Fibroblast of skin of back (primary cell): Measurements from ENCODE around the gene COIL.

Experiments
- DNase-seq: peaks from one replicate; pipeline ENCODE4 v3.0.0-alpha.2; 2013

COIL gene

DNA sequence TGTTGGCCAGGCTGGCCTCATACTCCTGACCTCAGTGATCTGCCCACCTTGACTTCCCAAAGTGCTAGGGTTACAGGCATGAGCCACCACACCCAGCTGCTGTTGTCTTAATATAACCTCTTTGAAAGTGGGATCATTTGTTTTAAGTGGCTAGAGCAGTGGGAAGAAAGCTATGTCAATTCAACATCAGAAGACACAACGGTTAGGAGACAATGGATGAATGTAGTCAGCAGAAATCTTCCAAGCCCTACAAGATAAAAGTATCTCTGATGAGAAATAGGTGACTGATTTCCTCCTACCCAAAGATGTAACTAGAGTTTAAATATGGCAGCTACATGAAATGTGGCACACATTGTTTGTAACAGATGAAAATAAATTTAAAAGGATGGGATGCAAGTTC is 27.0 kb downstream of the COIL start:
- no peak for DNase-seq

DNA sequence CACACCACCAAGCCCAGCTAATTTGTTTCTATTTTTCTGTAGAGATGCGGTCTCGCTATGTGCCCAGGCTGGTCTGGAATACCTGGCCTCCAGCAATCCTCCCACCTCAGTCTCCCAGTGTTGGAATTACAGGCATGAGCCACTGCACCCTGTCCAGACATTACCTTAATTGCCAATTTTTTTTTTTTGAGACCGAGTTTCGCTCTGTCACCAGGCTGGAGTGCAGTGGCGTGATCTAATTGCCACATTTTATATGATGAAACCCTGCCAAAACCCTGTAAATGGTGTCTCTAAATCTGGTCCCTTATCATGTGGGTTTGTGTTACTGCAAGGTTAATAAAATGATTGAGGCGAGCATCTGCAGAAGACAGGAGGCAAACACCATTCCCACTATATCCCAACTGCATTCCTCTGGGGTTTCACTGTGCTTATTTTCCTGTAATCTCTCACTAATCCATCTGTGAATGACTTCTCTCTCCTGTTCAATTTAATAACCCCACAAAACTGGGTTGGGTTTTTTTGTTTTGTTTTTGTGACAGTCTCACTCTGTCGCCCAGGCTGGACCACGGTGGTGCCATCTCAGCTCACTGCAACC is 27.6 kb downstream of the COIL start:
- DNase-seq = no peak

DNA sequence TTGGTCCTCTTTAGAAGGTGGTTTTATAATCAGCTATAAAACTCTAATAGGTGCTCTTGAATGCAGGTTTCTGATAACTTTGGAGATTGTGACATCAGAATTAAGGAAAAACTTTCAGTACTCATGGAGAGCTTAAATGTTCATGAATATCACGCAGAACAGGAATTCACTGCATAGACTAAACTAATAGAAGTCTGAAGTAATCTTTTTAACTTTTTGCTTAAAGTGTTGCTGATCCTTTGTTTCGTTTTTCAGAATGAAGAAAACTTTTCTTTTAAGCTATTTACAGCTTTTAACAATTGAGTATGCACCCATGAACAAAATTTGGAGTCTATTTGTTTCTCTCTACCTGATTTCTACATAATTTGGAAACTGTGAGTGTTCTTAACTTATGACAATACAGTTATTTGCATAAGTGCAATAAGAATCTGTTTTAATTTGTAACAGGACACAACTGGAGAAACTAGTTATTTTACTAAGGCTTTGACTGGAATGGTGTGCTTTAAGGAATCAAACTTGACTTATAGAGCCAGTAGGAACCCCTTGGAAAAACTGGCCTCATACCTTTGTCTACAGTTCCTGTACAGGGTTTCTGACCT is 30.0 kb downstream of the COIL start:
- DNase-seq = no peak

DNA sequence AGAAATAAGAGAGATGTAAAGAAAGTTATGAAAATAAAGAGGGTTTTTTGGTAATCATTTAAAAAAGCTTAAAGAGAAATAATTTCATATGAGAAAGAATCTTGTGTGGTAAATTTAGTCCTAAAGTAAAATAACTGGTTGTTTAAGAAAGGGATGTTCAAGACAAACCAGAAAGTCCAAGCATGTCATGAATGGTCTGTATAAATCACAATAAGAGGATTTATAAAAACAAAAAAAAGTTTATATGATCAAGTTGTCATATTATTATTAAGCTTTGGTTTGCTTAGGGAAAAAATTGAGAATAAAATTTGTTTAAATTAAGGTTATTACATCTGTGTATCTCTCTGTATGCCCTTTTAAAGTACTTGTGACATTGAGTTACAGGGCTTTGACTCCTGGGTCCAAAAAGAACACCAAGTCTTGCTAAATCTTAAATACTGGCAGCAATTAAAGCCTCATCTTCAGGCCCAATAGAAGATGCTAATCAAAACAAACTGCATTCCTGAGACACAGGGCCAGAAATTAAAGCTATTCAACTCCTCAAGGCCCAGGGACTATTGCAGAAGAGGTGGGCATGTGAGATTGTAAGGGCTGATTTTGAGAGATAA is 31.4 kb downstream of the COIL start:
- peak; percentile 15 for DNase-seq

DNA sequence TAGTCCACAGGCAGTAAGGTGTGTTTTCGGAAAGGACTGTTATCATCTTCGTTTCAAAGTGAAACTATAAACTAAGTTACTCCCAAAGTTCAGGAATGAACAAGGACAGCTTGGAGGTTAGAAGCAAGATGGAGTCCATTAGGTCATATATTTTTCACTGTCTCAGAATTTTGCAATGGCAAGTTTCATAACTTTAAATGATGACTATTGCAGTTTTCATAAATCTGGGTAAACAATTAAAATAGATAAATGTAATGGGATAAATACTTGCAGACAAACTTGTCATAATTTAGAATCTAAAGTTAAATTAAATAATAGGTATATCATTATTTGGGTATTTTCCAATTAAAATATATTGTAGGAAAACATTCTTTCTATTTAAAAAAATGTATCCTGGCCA is 32.3 kb downstream of the COIL start:
- no peak for DNase-seq

DNA sequence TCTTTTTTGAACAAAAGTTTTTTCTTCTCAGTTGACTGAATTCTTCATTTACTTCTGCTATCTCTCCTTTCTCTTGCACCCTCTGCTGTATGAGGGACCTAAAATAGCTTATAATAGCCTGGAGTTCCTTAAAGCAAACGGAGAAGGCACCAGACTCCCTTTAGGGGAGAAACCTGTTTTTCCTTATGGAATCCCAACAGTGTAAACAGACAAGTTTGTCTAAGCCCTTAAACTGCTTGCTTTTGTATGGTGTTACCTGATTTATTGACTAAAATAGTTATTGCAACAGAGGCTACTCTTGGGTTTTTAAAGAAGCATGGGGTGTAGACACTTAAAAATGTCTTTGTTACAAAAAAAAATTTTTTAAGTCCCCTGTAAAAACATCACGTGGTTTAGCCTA is 34.1 kb downstream of the COIL start:
- DNase-seq = no peak

DNA sequence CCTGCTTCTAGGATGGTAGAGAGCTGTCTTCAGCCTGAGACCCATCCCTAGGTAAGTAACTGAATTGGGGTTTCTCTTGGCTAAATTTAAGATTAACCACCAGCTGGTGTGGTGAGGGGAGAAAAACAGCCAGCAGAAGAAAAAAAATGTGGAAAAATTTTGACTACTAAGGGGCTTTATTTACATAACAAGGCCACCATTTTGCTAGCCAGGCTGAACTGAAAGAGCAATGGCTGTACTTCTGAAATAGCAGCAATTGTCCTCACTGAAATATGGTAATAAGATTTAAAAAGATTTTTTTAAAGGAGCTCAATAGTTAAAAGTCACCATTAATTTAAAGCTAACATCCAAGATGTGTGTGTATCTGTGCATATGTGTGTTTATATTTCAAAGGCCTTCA is 34.6 kb downstream of the COIL start:
- DNase-seq = no peak

DNA sequence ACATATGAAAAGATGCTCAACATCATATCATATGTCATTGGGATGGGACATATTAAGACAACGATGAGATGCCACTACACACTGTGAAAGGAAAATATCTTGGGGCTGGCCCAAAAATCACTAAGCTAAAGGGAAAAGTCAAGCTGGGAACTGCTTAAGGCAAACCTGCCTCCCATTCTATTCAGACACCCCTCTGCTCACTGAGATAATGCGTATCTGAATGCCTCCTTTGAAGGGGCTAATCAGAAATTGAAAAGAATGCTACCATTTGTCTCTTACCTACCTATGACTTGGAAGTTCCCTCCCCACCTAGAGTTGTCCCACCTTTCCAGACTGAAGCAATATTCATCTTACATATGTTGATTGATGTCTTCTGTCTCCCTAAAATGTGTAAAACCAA is 35.8 kb downstream of the COIL start:
- DNase-seq = no peak

DNA sequence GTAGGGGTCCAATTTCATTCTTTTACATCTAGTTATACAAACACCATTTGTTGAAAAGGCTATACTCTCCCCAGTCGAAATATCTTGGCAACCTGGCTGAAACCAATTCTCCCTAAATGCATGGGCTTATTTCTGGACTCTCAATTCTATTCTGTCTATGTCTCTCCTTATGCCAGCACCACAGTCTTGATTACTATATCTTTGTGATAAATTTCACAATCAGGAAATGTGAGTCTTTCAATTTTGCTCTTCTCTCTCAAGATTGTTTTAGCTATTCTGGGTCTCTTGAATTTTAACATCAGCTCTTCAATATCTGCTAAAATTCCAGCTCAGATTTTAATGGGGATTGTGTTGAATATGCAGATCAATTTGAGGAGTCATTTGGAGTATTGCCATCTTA is 41.1 kb downstream of the COIL start:
- DNase-seq = no peak

DNA sequence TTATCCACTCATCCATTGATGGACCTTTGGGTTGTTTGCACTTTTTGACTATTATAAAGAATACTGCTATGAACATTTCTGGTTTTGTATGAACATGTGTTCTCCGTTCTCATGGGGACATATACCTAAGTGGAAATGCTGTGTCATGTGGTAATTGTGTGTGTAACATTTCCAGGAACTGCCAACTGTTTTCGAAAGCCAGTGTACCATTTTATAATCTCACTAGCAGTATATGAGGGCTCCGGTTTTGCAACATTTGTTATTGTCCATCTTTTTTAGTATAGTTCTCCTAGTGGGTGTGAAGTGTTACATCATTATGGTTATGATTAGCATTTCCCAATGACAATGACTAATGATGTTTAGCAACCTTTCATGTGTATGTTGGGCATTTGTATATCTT is 41.9 kb downstream of the COIL start:
- no peak for DNase-seq

DNA sequence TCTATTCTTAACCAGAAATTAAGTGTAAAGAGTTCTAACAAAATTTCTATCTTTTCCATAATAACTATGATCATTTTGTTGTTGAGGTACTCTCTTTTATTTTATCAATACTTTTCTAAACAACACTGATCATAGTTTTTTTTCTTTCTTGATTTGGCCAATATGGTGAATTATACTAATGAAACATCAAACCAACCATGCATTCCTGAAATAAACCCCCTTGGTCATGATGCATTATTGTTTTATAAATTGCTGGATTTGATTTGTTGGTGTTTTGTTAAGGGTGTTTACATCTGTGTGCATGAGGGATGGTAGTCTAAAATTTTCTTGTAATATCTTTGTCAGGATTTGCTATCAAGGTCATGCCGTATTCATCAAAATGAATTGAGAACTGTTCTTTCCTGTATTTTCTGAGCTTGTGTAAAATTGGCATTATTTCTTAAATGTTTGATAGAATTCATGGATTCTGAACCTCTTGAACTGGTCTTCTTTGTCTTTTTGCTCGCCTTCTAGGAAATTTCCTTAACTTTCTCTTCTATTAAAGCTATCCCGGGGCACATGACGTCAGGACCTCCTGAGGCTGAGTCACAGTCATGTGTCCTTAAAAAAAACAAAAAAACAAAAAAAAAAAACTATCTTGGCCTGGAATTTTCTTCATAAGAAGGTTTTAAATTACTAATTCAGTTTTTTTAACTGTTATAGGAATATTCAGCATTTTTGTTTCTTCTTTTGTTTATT is 43.1 kb downstream of the COIL start:
- peak; percentile 47 for DNase-seq

DNA sequence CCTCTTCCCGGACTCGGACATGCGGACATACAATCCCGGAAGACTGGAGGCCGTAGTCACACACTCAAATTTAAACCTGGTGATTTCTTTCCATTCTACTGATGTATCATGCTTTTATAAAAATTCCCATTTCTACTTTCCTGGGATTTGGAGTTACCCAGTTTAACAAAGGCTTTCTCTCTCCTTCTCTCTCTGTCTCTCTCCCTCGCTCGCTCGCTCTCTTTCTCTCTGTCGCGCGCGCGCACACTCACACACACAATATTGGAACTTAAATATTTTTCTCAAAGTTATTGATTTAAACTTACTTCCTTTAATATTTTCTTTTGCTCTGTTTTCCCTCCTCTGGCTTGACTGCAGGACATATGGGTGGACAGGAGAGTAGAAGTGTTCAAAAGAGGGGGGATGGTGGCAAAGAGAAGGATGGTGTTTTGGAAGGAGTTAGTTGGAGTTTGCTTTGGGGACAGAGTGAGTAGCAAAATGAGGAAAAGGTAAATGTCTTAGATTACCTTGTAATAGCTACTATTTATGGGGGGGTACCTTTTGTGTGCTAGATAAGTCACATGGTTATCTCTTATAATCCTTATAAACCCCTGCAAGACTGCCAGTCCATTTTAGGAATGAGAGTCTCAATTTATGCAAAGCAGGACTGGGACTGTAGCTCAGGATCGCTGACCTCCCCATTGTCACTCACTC is 46.1 kb downstream of the COIL start:
- DNase-seq = no peak

DNA sequence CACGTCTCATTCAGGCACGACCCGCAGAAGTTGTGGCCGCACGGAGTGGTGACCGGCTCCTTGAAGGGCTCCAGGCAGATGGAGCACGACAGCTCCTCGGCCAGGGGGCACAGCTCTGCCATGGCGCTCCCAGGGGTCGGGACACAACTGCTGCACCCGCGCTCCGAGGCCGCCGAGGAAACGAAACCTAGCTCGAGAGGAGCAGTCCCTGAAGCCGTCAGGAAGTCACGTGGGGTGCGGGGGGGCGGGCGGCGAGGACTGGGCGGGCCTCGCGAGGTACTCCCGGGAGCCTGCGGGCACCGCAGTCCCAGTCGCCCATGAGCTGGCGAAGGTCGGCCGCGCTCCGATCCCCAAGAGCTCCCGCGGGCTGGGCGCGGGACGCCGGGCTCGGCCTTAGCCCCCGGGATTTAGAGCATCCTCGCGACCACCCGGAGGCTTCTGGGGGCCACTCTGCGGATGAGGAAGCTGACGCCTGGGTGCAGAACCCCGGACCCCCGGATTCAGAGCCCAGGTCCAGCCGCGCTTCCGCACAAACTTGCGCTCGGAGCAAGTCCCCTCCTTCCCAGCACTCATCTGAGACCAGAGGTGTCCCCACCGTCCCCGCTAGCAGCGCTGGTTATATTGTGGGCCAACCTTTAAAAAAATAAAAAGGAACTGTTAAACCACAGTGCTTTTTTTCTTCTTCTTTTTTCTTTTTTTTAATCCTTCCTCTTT is 46.8 kb downstream of the COIL start, which contains the start of gene TRIM25:
TSS of gene TRIM25 (minus strand) at position 183 of the 714 bp plus-strand sequence. CDS start at position 122, 61 bp downstream.
- peak; percentile 89 for DNase-seq

DNA sequence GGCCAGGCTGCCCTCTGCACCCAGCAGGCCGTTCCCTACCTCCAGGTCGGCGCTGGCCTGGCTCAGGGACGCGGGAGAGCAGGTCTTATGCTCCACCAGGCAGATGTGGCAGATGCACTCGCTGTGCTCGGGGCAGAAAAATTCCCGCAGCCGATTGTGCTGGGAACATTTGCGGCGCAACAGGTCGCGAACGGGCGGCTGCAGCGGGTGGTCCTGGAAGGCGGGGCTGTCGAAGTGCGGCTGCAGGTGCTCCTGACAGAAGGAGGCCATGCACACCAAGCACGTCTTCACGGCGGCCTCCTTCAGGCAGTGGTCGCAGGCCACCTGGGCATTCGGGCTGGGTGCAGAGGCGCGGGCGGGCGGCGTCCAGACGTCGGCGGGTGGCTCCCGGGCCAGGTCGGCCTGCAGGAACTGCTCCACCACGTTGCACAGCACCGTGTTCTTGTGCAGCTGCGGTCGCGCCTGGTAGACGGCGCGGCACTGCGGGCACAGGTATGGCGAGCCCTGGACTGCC is 47.4 kb downstream of the COIL start:
- no peak for DNase-seq

DNA sequence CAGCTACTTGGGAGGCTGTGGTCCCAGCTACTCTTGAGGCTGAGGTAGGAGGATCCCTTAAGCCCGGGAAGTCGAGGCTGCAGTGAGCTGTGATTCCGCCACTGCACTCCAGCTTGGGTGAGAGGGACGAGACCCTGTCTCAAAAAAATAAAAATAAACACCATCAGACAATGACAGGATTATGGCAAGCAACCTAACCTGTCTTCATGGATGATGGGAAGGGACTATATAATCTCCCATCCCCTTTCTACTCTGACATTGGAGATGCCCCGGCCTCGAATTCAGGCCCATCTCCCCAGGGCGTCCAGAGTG is 47.9 kb downstream of the COIL start:
- DNase-seq = no peak

DNA sequence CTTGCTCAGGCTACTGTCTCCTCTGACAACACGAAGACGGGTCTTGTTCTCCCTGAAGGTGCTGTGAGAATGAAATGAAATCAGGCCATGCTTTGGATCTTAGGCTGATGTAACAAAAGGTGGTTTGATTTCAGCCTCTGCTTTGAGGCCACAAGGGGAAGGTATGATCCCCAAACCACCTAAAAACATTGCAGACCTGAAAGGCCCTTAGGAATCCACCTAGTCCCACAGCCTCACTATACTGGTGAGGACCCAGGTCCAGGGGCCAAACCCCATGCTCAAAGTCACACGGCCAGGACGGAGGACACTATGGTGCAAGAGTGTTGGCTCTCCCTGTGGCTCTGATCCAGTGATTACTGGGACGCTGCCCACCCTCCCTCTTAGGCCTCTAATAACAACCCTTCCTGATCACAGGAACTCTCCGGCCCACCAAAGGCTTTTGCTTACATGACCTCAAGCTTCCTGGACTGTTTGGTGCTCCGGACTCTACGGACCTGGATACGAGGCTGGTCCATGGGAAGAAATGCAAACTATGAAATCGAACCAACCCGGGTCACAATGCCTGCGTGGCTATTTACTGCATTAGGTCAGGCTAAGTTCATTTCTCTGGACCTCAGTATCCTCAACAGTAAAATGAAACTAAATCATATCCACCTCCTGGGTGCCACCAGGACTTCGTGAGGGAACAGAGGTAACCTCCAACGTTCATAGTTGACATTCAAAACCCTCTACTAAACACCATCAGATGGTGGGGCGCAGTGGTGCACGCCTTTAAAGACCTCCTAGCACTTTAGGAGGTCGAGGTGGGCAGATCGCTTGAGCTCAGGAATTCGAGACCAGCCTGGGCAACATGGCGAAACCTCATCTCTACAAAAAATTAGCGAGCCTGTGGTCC is 48.5 kb downstream of the COIL start:
- DNase-seq = no peak

DNA sequence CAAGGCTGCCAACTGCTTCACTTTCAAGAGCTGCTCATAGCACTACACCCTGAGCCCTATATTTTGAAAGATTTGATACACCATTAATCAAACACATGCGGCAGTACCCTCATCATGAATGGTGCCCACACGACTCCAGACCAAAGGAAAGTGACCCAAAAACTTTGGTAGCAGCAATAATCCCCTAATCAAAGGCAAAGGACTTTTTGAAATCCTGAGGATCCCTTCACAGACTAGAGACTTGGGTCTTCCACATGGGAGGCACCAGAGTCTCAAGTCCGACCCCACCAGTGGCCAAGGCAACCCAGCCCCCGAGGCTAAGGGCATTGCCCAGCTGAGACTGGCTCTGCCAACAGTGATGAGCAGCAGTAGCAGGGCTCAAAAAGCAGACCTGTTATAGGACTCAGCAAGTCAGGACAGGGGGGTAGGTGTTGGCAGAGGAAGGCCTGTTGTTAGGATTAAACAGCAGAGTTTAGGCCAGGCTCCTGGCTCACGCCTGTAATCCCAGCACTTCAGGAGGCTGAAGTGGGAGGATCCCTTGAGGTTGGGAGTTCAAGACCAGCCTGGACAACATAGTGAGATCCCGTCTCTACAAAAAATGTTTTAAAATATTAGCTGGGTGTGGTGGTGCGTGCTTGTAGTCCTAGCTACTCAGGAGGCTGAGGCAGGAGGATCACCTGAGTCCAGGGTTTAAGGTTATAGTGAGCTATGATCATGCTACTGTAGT is 50.2 kb downstream of the COIL start:
- no peak for DNase-seq

DNA sequence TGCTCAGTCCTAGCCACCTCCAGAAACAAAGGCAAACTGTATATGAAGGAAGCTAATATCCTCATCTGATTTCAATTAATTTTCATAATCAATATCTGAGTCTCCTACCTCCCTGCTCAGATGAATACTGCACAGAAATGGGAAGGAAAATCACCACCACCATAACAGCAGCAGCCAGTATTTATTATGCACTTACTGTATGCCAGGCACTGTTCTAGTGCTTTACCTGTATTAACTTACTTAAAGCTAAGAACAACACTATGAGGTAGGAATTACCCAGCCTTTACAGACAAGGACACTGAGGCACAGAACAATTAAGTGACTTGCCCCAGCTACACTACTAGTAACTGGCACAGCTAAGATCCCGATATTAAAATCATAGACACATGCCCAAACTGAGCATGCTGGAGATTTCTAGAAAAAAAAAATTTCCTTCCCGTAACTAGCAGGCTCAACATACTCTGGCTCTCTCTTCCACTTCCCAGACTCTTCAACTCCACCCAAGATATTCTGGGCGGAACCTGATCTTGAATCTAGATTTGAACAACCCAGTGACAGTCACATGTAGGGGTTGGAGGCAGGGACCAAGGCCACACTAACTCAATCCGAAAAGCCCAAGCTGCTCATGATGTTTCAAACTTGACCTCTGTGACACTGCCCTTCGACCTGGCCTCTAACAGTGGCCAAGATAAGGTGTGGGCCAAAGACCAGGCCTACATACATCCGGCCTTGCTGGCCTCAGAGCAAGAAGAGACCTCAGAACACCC is 50.9 kb downstream of the COIL start:
- no peak for DNase-seq

DNA sequence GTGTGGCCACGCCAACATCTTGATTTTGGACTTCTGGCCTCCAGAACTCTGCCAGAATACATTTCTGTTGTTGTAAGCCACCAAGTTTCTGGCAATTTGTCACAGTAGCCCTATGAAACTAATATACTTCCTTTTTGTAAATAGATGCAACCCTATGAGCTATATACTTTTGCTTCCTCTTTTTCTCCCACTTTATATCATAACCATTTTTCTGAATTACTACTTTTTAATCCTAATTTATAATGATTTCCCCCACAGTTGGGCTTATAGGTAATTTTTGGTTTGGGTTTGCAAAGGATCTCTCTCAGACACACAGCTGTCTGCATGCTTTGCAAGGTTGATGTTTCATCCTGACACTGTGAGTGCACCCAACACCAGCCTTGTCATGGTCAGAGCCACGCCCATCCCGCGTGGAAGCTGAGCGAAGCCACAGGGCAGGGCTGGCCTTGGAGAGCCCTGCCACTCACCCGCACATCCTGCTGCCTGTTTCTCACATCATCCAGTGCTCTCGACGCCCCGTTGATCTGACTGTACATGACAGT is 52.8 kb downstream of the COIL start:
- DNase-seq = peak; percentile 15
